NCI-H2171 (cell line): ENCODE measurements around the gene SORT1.

Experiments
- DNase-seq: peaks from one replicate; lab custom pipeline; 2025; lab: John Stamatoyannopoulos, UW

Gene SORT1

GRCh38 chr1:109259674-109260557, 137.8 kb downstream of the SORT1 start:
- DNase-seq, result no peak
